ENCODE results near the gene GFER.
A peak's percentile ranks its signal among the peaks of the same experiment; 100 is the strongest.

Gene GFER

DNA sequence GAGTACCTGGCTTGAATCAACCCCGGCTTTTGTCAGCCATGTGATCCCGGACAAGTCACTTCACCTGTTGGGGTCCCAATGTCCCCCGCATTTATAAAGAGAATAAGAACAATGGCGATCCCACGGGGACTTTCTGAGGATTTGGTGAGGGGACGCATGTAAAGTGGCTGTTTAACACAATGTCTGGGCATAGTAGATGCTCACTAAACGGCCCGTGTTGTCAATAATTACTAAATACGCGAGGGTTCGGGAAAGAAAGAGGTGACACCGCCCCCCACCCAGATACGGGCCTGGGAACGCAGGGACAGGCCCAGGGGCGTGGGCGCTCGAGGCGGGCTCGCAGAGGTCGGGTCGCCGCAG is 7.6 kb downstream of the GFER start:
- peak overlapping the region; percentile 10 for H3K4me3 ChIP-seq (ENCODE audit: insufficient read depth, low read depth, low read length)
- 23 to 24% methylated on average over 22 of the region's 22 CpGs for WGBS, 2 experiments
- peaks cover 6% of the 10 kb centered on the region for H3K36me3 ChIP-seq (ENCODE audit: control insufficient read depth, insufficient read depth, low read length)
- H3K4me1 ChIP-seq (ENCODE audit: control insufficient read depth, insufficient read depth, low read length): peaks cover 15% of the 10 kb centered on the region
- no peaks in the 10 kb centered on the region for H3K9me3 ChIP-seq (ENCODE audit: control insufficient read depth, low read length)
- H3K27me3 ChIP-seq (ENCODE audit: control insufficient read depth, insufficient read depth, low read length, poor library complexity, severe bottlenecking): peaks cover 49% of the 10 kb centered on the region
- H3K27ac ChIP-seq (ENCODE audit: insufficient read depth, low read depth, low read length, poor library complexity, severe bottlenecking): no peak overlapping the region

DNA sequence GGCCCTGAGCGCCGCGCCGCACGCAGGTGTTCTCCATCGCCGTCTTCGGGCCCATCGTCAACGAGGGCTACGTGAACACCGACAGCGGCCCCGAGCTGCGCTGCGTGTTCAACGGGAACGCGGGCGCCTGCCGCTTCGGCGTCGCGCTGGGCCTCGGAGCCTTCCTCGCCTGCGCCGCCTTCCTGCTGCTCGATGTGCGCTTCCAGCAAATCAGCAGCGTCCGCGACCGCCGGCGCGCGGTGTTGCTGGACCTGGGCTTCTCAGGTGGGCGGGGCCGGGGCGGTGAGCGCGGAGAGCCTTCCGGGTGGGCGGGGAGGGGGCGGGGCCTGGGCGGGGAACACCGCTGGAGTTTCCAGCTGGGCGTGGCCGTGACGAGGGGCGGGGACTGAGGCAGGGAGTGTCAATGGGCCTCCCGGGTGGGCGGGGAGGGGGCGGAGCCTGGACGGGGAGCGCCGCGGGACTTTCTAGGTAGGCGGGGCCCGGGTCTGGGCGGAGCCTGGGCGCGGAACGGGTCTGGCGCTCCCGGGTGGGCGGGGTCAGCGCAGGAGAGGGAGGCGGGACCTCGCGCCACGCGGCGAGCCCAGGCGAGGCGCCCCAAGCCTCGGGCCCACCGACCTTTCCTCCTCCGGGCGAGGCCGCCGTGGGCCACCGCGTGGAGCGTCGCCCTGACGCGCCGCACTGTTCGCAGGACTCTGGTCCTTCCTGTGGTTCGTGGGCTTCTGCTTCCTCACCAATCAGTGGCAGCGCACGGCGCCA is 8.1 kb downstream of the GFER start:
- H3K36me3 ChIP-seq (ENCODE audit: control insufficient read depth, insufficient read depth, low read length): peaks cover under 1% of the 10 kb centered on the region
- H3K27ac ChIP-seq (ENCODE audit: insufficient read depth, low read depth, low read length, poor library complexity, severe bottlenecking): no peak overlapping the region
- peaks cover 15% of the 10 kb centered on the region for H3K4me1 ChIP-seq (ENCODE audit: control insufficient read depth, insufficient read depth, low read length)
- peaks cover 49% of the 10 kb centered on the region for H3K27me3 ChIP-seq (ENCODE audit: control insufficient read depth, insufficient read depth, low read length, poor library complexity, severe bottlenecking)
- H3K9me3 ChIP-seq (ENCODE audit: control insufficient read depth, low read length): no peaks in the 10 kb centered on the region
- 15 to 16% methylated on average over 96 of the region's 96 CpGs for WGBS, 2 experiments
- H3K4me3 ChIP-seq (ENCODE audit: insufficient read depth, low read depth, low read length): peak overlapping the region; percentile 10

DNA sequence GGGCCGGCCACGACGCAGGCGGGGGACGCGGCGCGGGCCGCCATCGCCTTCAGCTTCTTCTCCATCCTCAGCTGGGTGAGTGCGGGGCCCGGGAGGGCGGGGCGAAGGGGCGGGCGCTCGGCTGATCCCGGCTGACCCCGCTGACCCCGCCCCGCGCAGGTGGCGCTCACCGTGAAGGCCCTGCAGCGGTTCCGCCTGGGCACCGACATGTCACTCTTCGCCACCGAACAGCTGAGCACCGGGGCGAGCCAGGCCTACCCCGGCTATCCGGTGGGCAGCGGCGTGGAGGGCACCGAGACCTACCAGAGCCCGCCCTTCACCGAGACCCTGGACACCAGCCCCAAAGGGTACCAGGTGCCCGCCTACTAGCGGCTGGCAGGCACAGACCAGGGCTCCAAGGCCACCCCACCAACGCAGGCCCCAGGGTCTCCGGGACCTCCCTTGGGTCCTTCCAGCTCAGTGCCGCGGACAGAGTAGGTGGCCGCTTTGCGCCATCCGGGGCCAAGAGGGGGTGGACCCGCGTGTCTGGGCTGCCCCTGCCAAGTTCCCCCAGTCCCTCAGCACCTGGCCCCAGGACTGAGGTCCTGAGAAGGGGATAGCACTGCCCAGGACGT is 8.8 kb downstream of the GFER start:
- WGBS, 2 experiments: 84 to 86% methylated on average over 50 of the region's 50 CpGs
- Histone ChIP-seq H3K4me3 (ENCODE audit: insufficient read depth, low read depth, low read length) (no peak overlapping the region), H3K9me3 (ENCODE audit: control insufficient read depth, low read length) (no peaks in the 10 kb centered on the region), H3K27me3 (ENCODE audit: control insufficient read depth, insufficient read depth, low read length, poor library complexity, severe bottlenecking) (peaks cover 49% of the 10 kb centered on the region), H3K27ac (ENCODE audit: insufficient read depth, low read depth, low read length, poor library complexity, severe bottlenecking) (no peak overlapping the region), H3K4me1 (ENCODE audit: control insufficient read depth, insufficient read depth, low read length) (peaks cover 15% of the 10 kb centered on the region), H3K36me3 (ENCODE audit: control insufficient read depth, insufficient read depth, low read length) (no peaks in the 10 kb centered on the region)

DNA sequence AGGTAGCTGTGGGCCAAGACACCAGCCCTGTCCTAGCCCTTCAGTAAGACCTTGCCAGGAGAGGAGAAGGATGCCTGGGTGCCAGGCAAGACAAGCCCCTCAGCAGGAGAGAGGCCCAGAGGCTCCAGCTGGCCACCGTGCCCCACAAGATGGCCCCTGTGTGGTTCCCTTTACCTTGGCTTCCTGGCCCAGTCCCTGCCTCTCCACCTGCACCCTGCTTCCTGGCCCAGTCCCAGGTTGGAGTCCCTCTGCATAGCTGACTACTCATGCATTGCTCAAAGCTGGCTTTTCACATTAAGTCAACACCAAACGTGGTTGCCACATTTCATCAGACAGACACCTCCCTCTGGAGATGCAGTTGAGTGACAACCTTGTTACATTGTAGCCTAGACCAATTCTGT is 9.7 kb downstream of the GFER start:
- Histone ChIP-seq H3K9me3 (ENCODE audit: control insufficient read depth, low read length) (no peaks in the 10 kb centered on the region), H3K27me3 (ENCODE audit: control insufficient read depth, insufficient read depth, low read length, poor library complexity, severe bottlenecking) (peaks cover 43% of the 10 kb centered on the region), H3K4me1 (ENCODE audit: control insufficient read depth, insufficient read depth, low read length) (peaks cover 15% of the 10 kb centered on the region), H3K27ac (ENCODE audit: insufficient read depth, low read depth, low read length, poor library complexity, severe bottlenecking) (no peak overlapping the region), H3K36me3 (ENCODE audit: control insufficient read depth, insufficient read depth, low read length) (peaks cover 2% of the 10 kb centered on the region), H3K4me3 (ENCODE audit: insufficient read depth, low read depth, low read length) (no peak overlapping the region)
- WGBS, 2 experiments: 76 to 78% methylated on average over 2 of the region's 2 CpGs

DNA sequence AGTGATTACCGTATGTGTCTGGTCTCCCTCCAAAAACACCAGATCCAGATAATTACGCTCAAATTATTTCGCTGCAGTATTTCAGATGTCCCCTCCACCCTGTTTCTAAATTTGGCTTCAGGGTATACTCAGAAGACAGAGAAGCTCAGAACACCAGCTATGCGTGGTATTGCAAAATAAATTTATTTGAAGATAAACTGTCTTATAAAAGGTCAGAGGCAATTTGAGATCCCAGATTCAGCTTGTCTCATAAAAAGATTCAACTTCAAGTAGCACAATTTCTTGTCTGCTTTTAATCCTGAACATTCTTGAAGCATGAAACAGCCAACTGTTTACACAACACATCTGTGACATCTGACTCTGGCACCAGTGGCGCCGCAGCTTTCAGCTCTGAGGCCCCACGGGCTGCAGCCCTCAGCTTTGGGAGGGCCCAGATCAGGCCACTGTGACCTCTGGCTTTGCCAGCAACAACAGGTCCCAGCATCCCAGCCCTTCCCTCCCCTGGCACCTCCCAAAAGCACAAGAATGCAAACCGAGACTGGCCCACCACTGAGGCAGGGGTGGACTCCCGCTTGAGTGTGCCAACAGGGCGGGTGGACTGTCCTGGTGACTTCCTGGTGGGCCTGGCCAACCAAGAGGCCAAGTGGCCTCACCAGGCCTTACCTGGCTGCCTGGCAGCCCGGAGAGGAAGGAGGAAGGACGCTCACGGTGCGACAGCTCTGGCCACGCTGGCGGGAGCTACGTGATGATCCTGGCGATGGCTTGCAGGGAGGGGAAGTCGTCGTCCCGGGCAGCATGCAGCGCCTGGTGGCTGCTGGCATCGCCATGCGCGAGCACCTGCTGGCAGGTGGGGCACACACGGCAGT is 13.7 kb downstream of the GFER start:
- no peaks in the 10 kb centered on the region for H3K9me3 ChIP-seq (ENCODE audit: control insufficient read depth, low read length)
- H3K4me3 ChIP-seq (ENCODE audit: insufficient read depth, low read depth, low read length): no peak overlapping the region
- H3K4me1 ChIP-seq (ENCODE audit: control insufficient read depth, insufficient read depth, low read length): no peaks in the 10 kb centered on the region
- 94 to 96% methylated on average over 26 of the region's 26 CpGs for WGBS, 2 experiments
- H3K36me3 ChIP-seq (ENCODE audit: control insufficient read depth, insufficient read depth, low read length): peaks cover 38% of the 10 kb centered on the region
- H3K27me3 ChIP-seq (ENCODE audit: control insufficient read depth, insufficient read depth, low read length, poor library complexity, severe bottlenecking): peaks cover 5% of the 10 kb centered on the region
- H3K27ac ChIP-seq (ENCODE audit: insufficient read depth, low read depth, low read length, poor library complexity, severe bottlenecking): no peak overlapping the region

DNA sequence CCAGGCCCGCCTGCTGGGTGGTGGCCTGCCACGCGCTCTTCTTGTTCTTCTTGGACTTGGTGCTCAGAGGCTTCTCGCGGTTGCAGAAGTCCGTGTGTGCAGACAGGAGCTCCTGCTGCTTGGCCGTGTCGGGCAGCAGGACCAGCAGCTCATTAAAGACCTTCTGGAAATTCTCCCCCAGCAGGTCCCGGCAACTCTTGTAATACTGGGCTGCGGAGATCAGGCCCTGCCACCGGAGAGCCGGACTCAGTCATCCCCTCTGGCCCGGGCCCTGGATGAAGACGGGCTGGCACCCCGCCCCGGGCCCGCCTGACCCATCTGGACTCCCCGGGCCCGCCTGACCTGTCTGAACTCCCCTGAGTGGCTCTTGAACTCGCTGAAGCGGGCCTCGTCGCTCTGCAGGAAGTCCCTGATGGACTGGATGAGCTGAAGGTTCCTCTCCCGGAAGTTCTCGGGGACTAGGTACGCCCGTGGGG is 14.4 kb downstream of the GFER start:
- peaks cover 39% of the 10 kb centered on the region for H3K36me3 ChIP-seq (ENCODE audit: control insufficient read depth, insufficient read depth, low read length)
- H3K27ac ChIP-seq (ENCODE audit: insufficient read depth, low read depth, low read length, poor library complexity, severe bottlenecking): no peak overlapping the region

DNA sequence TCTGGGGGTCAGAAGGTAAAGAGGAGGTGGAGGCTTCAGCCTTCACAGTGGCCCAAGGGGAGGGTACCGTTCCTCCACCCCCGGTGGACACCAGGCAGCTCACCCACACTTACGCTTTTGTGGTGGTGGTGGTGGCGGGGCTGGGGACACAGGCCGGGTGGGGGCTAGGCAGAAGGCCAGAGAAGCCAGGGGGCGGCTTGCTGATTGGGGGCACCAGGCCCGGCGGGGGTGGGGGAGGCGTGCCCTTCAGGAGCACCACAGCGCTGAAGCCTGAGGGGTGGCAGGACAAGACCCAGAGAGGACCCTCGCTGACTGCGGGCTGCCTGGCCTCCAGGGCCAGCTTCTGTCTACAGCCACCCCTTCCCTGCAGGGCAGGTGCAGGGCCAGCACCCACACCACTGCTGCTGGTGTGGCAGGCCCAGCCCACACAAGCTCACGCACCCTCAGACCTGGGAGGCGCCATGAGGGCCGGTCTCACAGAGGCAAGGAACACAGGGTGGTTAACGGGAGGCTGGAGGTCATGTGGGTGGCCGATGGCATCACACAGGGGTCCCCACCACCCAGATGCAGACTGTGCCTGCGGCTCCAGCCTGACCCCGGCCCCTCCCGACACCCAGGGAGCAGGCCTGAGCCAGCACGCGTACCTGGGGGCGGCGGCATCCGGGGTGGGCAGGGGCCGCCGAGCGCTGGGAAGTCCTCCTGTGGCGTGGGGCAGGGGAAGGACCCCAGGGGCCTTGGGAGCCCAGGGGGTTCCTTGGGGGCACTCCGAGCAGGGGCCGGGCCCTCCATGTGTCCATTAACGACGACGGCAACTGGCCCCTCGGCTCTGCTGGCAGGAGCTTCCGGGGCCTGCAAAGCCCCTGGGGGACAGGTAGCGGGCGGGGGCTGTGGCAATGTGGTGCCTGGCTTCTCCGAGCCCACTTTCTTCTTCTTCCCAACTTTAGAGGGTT is 15.1 kb downstream of the GFER start:
- Histone ChIP-seq H3K9me3 (ENCODE audit: control insufficient read depth, low read length) (no peaks in the 10 kb centered on the region), H3K27me3 (ENCODE audit: control insufficient read depth, insufficient read depth, low read length, poor library complexity, severe bottlenecking) (no peaks in the 10 kb centered on the region), H3K4me1 (ENCODE audit: control insufficient read depth, insufficient read depth, low read length) (peaks cover 2% of the 10 kb centered on the region), H3K36me3 (ENCODE audit: control insufficient read depth, insufficient read depth, low read length) (peaks cover 39% of the 10 kb centered on the region), H3K27ac (ENCODE audit: insufficient read depth, low read depth, low read length, poor library complexity, severe bottlenecking) (no peak overlapping the region), H3K4me3 (ENCODE audit: insufficient read depth, low read depth, low read length) (no peak overlapping the region)
- 95% methylated on average over 39 of the region's 39 CpGs for WGBS, 2 experiments

More for the DNA sequence above, 14.4 kb downstream of the GFER start:
- 95 to 96% methylated on average over 27 of the region's 27 CpGs for WGBS, 2 experiments
- no peaks in the 10 kb centered on the region for H3K4me1 ChIP-seq (ENCODE audit: control insufficient read depth, insufficient read depth, low read length)
- H3K9me3 ChIP-seq (ENCODE audit: control insufficient read depth, low read length): no peaks in the 10 kb centered on the region
- H3K27me3 ChIP-seq (ENCODE audit: control insufficient read depth, insufficient read depth, low read length, poor library complexity, severe bottlenecking): no peaks in the 10 kb centered on the region
- no peak overlapping the region for H3K4me3 ChIP-seq (ENCODE audit: insufficient read depth, low read depth, low read length)

DNA sequence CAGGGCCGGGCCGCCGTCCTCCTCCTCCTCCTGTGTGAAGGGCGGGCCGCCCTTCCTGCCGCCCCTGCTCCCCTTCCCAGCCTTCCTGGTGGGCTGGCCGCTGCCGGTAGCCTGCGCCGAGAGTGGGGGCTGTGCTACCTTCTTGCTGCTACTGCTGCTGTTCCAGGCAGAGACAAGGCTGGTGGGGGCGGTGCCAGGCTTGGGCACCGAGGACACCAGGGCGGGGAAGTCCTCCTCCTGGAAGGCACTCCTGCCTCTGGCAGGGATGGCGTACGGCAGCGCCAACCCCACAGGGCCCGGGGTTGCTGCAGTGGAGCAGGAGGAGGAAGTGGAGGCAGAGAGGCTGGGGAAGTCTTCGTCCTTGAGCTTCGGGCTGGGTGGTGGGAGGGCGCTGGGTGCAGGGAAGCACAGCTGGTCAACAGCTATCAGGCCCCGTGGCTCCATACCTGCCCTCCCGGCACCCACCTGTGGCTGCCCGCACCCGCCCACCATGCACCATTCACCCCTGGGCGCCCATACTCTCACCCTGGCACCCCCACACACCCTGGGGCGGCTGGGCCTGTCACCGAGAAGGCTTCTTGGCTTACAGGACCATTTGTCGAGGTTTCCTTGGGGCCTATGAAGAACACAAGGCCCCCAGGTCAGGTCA is 16.0 kb downstream of the GFER start:
- H3K27me3 ChIP-seq (ENCODE audit: control insufficient read depth, insufficient read depth, low read length, poor library complexity, severe bottlenecking): no peaks in the 10 kb centered on the region
- peaks cover 39% of the 10 kb centered on the region for H3K36me3 ChIP-seq (ENCODE audit: control insufficient read depth, insufficient read depth, low read length)
- peaks cover 9% of the 10 kb centered on the region for H3K4me1 ChIP-seq (ENCODE audit: control insufficient read depth, insufficient read depth, low read length)
- H3K9me3 ChIP-seq (ENCODE audit: control insufficient read depth, low read length): no peaks in the 10 kb centered on the region
- H3K27ac ChIP-seq (ENCODE audit: insufficient read depth, low read depth, low read length, poor library complexity, severe bottlenecking): no peak overlapping the region
- 95 to 96% methylated on average over 28 of the region's 28 CpGs for WGBS, 2 experiments
- H3K4me3 ChIP-seq (ENCODE audit: insufficient read depth, low read depth, low read length): no peak overlapping the region

DNA sequence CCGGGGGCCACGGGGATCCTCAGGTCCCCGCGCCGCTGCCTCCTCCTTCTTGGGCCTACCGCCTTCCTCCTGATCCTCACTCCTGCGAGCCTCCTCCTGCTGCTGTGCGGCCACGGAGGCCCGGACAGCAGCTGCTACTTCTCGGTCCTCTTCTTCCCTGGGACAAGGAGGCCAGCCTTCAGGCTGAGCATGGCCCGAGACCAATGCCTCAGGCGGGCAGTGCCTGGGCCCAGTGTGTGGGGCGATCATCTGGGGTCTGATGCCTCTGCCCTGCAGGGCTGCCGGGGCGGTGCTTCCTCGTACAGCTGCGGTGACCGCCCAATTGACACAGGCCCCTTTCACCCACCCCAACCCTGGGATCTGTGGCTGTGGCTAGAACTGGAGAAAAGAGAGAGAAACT is 17.0 kb downstream of the GFER start:
- H3K27me3 ChIP-seq (ENCODE audit: control insufficient read depth, insufficient read depth, low read length, poor library complexity, severe bottlenecking): no peaks in the 10 kb centered on the region
- H3K36me3 ChIP-seq (ENCODE audit: control insufficient read depth, insufficient read depth, low read length): peaks cover 39% of the 10 kb centered on the region
- H3K4me3 ChIP-seq (ENCODE audit: insufficient read depth, low read depth, low read length): no peak overlapping the region
- H3K4me1 ChIP-seq (ENCODE audit: control insufficient read depth, insufficient read depth, low read length): peaks cover 17% of the 10 kb centered on the region
- H3K27ac ChIP-seq (ENCODE audit: insufficient read depth, low read depth, low read length, poor library complexity, severe bottlenecking): no peak overlapping the region
- no peaks in the 10 kb centered on the region for H3K9me3 ChIP-seq (ENCODE audit: control insufficient read depth, low read length)
- 95 to 96% methylated on average over 19 of the region's 19 CpGs for WGBS, 2 experiments
